HL-60 (cell line): ENCODE results near the gene GRK5.

ENCODE experiments used
- DNase-seq, 2 experiments: peaks; one replicate each; pipeline ENCODE4 v3.0.0-alpha.2; 2010 to 2020; ENCODE audit warnings: low read depth in 1 of 2, low spot score in 1 of 2
- H3K27ac ChIP-seq: fragments of 250-450 bp; sonication (Bioruptor Pico); replicated peaks from 2 replicates; pipeline ENCODE4 v1.5.1; 2020; ENCODE audit warnings: mild to moderate bottlenecking, moderate library complexity
- H3K27me3 ChIP-seq: fragments of 250-450 bp; sonication (Bioruptor Pico); 2 replicates; pipeline ENCODE4 v1.5.1; 2021; ENCODE audit warnings: mild to moderate bottlenecking, moderate library complexity; ENCODE audit not compliant: insufficient read depth, poor library complexity, severe bottlenecking
- H3K4me3 ChIP-seq: replicated peaks from 2 replicates; pipeline ENCODE4 v1.5.1; 2011; ENCODE audit warnings: mild to moderate bottlenecking, control low read depth, low read length; ENCODE audit not compliant: insufficient read depth
- GABPA ChIP-seq: IDR thresholded peaks from 2 replicates; pipeline ENCODE4 v1.6.1; 2012; ENCODE audit warnings: low read depth
- POLR2AphosphoS5 ChIP-seq: IDR thresholded peaks from 2 replicates; pipeline ENCODE4 v1.6.1; 2012; ENCODE audit warnings: low read depth
- SPI1 ChIP-seq: IDR thresholded peaks from 2 replicates; pipeline ENCODE4 v1.6.1; 2012; ENCODE audit warnings: low read depth, mild to moderate bottlenecking, borderline replicate concordance
- TF ChIP-seq, protein P1 (sequence below): IDR thresholded peaks from 2 replicates; pipeline ENCODE4 v1.6.1; 2012; ENCODE audit warnings: low read depth; ENCODE audit not compliant: insufficient replicate concordance
- TF ChIP-seq, protein P2 (sequence below): IDR thresholded peaks from one replicate; pipeline ENCODE4 v1.5.1; 2011; ENCODE audit warnings: low read length, control low read depth, inconsistent platforms; ENCODE audit not compliant: insufficient read depth

The GRK5 gene

DNA sequence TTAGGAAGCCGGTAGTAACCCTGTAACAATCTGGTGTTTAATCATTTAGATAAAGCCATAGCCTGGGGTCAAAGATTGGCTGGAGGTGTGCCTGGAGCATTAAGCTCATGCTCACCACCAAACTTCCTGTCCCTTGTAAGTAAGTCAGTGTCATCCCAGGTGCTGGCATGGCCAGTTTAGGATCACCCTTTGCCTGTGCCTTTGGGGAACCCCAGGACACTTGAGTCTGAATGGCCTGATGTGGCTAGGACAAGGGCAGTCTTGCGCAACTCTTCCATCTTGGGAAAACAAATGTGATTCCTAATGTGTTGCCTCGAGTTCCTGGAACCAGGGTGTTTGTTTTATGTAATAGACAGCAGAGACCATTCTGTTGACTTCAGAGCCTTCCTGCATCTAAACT lies 154.8 kb downstream of the GRK5 start:
- Histone ChIP-seq H3K4me3 (no peak overlapping the region), H3K27me3 (no peaks in the 10 kb centered on the region), H3K27ac (no peak overlapping the region)
- no peak for DNase-seq
- TF ChIP-seq, protein P1, sequence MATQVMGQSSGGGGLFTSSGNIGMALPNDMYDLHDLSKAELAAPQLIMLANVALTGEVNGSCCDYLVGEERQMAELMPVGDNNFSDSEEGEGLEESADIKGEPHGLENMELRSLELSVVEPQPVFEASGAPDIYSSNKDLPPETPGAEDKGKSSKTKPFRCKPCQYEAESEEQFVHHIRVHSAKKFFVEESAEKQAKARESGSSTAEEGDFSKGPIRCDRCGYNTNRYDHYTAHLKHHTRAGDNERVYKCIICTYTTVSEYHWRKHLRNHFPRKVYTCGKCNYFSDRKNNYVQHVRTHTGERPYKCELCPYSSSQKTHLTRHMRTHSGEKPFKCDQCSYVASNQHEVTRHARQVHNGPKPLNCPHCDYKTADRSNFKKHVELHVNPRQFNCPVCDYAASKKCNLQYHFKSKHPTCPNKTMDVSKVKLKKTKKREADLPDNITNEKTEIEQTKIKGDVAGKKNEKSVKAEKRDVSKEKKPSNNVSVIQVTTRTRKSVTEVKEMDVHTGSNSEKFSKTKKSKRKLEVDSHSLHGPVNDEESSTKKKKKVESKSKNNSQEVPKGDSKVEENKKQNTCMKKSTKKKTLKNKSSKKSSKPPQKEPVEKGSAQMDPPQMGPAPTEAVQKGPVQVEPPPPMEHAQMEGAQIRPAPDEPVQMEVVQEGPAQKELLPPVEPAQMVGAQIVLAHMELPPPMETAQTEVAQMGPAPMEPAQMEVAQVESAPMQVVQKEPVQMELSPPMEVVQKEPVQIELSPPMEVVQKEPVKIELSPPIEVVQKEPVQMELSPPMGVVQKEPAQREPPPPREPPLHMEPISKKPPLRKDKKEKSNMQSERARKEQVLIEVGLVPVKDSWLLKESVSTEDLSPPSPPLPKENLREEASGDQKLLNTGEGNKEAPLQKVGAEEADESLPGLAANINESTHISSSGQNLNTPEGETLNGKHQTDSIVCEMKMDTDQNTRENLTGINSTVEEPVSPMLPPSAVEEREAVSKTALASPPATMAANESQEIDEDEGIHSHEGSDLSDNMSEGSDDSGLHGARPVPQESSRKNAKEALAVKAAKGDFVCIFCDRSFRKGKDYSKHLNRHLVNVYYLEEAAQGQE = no peak
- TF ChIP-seq GABPA = no peak
- no peak for TF ChIP-seq POLR2AphosphoS5
- TF ChIP-seq, protein P2, sequence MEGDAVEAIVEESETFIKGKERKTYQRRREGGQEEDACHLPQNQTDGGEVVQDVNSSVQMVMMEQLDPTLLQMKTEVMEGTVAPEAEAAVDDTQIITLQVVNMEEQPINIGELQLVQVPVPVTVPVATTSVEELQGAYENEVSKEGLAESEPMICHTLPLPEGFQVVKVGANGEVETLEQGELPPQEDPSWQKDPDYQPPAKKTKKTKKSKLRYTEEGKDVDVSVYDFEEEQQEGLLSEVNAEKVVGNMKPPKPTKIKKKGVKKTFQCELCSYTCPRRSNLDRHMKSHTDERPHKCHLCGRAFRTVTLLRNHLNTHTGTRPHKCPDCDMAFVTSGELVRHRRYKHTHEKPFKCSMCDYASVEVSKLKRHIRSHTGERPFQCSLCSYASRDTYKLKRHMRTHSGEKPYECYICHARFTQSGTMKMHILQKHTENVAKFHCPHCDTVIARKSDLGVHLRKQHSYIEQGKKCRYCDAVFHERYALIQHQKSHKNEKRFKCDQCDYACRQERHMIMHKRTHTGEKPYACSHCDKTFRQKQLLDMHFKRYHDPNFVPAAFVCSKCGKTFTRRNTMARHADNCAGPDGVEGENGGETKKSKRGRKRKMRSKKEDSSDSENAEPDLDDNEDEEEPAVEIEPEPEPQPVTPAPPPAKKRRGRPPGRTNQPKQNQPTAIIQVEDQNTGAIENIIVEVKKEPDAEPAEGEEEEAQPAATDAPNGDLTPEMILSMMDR = no peak
- TF ChIP-seq SPI1 = no peak

DNA sequence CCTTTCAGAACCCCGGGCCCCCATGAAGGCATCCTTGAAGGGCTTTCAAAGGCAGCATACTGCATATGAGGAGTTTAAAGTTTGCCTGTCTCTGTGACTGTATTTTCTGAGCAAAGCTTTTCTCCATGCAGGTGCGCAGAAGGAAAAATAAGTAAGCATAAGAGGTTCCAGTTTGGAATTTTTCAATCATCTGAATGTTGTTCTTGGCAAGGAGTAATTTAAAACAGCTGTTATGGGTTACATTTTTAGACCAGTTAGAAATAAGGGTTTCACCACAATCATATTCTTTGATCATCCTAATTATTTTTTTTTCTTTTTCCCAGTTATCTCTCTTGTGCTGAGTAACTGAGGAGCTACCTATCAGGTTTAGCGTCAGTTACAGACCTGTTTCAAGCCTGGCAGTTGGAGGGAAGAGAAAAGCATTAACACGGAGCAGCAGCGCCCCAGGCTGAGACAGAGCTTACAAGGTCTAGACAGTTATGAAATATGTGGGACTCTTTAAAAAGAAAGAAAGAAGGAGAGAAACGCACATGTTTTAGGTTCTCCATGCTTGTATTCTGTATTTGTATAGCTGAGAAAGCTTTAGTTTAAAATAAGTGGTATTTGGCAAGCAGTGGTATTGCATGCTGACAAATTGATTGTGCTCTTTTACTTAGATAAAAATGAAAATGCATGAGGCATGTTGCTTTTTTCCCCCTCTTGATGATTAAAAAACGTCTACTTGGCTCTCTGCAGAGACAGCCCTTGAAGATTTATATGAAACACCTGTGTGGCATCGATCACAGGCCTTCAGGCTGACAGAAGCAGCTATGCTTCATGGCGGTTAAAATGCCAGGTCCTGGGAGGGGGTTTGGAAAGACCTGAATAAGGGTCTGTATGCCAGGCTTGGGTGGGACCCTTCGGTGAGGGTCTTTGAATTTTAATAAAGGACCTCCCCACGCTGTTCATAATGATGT lies 157.6 kb downstream of the GRK5 start:
- Histone ChIP-seq H3K4me3 (no peak overlapping the region), H3K27me3 (no peaks in the 10 kb centered on the region), H3K27ac (no peak overlapping the region)
- no peak for TF ChIP-seq GABPA
- TF ChIP-seq, protein P1 = no peak
- no peak for TF ChIP-seq SPI1
- TF ChIP-seq, protein P2 = no peak
- TF ChIP-seq POLR2AphosphoS5 = no peak
- no peak for DNase-seq

DNA sequence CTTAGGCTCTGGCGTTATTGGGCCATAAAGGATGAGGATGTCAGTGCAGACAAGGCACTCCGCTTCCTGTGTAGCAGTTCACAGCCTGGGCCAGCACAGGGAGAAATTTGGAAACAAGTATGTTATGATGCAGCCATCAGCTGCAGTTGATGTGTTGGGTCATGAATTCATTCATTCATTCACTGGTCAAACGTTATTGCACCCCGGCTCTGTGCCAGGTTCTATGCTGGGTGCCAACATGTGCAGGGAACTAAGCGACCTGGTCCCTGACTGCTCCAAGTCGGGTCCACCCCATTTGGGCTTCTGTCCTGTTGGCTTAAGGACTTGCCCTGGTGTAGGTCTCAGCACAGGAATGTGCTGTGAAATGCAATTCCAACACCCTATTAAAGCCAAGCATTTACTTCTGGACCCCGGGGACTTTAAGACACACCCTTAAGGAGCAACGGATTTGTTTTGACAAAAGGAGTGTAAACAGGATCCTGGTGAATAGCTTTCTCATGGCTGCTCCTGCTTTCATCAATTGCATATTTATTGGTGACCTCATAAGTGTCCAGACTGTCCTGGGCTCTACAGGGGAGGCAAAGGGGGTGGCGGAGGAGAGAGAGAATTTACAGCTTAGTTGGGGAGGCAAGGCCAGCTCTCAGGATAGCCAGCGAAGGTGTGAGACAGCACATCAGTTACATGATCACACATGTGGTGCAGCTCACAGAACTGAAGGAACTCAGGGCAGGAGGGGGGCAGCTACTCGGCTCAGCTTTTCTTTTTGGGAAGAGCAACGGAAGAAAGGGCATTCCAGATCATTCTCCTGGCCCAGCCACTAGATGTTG lies 158.6 kb downstream of the GRK5 start:
- no peak for TF ChIP-seq GABPA
- TF ChIP-seq, protein P1 = no peak
- no peak for TF ChIP-seq POLR2AphosphoS5
- no peak for TF ChIP-seq SPI1
- TF ChIP-seq, protein P2 = no peak
- Histone ChIP-seq H3K27ac (no peak overlapping the region), H3K4me3 (no peak overlapping the region), H3K27me3 (peaks cover 5% of the 10 kb centered on the region)
- no peak for DNase-seq
